GM10266 (cell line): ENCODE data around the gene MAGI1.
A peak's percentile ranks its signal among the peaks of the same experiment; 100 is the strongest.

Experiments used
- DNase-seq: peaks from one replicate; pipeline ENCODE4 v3.0.0; 2012; ENCODE audit errors: extremely low spot score
- CTCF ChIP-seq: IDR thresholded peaks from 2 replicates; pipeline ENCODE4 v1.5.1; 2012; ENCODE audit warnings: mild to moderate bottlenecking, low read depth; ENCODE audit not compliant: control insufficient read depth, insufficient read depth; ENCODE audit errors: missing control alignments

Gene MAGI1

GRCh38 chr3:65672871-65673815 is 365.6 kb downstream of the MAGI1 start:
- TF ChIP-seq CTCF, result peak; percentile 68
- DNase-seq, result peak; percentile 8

GRCh38 chr3:65672061-65672460 is 366.7 kb downstream of the MAGI1 start:
- no peak for TF ChIP-seq CTCF
- no peak for DNase-seq

- DNase-seq, result no peak
- no peak for TF ChIP-seq CTCF
These were observed 367.7 kb downstream of the MAGI1 start for GRCh38 chr3:65671004-65671403.

GRCh38 chr3:65669163-65669875 is 369.4 kb downstream of the MAGI1 start:
- no peak for DNase-seq
- TF ChIP-seq CTCF, result no peak

DNA sequence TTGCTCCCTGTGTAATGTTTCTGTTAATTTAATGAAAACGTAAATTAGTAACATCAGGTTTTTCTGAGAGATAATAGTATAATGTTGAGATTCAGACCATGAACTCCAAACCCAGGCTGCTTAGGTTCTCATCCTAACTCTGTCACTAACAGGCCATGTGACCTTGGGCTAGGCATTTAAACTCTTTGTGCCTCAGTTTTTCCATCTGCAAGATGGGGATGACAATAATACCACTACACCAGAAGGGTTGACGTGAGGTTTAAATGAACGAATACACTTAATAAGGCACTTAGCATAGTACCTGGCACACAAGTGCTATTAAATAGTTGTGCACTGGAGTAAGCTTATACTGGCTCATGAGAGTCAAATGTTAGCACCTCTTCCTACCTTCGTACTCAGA is 370.8 kb downstream of the MAGI1 start:
- no peak for TF ChIP-seq CTCF
- no peak for DNase-seq

GRCh38 chr3:65666448-65667091 is 372.1 kb downstream of the MAGI1 start:
- no peak for DNase-seq

More at GRCh38 chr3:65666448-65667091, 372.1 kb downstream of the MAGI1 start:
- TF ChIP-seq CTCF, result no peak
